ENCODE data around the gene ATRN.
"Not testable (repeated sequence)": the region's sequence is repeated elsewhere in the genome, so short reads cannot be mapped to it uniquely, and the experiment has no call there.

The ATRN gene

DNA sequence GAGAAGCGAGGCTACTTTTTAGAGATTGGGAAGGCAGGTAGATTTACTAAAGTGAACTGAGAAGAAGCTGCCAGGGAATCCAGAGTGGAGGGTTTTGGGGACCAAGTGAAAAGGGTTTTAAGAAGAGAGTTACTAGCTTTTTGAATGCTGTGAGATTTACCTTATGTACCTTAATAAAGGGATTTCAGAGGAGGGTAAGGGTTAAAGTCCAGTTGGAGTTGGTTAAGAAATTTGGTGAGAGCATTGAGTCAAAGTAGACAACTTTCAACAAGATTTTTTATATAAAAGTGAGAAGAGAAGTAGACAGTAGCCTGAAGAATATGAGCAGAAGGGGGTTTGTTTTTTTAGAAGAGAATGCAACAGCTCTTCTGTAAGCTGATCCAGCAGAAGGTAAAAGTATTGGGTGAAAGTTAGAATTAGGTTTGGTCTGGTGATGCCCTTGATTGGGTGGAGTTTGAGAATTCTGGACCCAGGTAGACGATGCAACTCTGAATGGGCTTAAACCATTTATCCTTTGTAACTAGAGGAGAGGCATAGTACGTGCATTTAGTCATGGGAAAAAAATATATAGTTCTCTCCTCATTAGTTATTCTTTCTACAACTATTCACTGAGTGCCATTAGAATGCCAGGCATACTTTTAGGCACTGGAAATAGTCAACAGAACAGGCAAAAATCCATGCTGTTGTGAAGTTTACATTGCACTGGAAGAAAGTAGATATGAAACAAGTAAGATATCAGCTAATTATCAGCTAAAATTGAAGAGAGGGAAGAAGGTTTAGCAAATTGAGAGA, 44.8 kb downstream of the ATRN start:
- DNase-seq (ENCODE audit: low spot score) = no peak

- DNase-seq (ENCODE audit: low spot score) = no peak
These were observed 51.3 kb downstream of the ATRN start for GRCh38 chr20:3521852-3522740.

DNA sequence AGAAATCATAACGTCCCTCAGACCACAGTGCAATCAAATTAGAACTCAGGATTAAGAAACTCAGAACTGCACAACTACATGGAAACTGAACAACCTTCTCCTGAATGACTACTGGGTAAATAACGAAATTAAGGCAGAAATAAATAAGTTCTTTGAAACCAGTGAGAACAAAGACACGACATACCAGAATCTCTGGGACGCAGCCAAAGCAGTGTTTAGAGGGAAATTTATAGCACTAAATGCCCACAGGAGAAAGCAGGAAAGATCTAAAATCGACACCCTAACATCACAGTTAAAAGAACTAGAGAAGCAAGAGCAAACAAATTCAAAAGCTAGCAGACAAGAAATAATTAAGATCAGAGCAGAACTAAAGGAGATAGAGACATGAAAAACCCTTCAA, 53.9 kb downstream of the ATRN start:
- not testable (repeated sequence) for DNase-seq (ENCODE audit: low spot score)

DNA sequence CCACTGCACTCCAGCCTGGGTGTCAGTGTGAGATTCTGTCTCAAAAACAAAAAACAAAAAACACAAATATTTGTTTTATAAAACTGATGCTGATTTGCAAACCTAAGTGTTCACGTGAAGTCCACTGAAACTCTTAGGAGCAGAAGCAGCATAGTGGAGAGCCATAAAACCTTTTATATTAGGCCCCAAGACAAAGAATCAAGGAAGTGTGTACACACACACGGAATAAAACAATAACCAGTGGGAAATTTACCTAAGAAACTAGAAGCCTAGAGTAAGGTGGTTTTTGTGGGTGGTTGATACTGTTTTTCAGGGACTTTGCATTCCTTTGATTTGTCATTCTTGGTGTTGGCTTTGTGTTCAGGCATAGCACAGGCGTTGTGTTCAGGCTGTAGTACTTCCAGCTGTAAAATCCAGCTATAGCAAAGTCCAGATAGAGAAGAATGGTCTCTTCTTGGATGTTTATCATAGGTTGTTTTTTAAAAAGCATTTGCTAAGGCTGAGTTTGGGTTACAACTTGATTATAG, 61.3 kb downstream of the ATRN start:
- no peak for DNase-seq (ENCODE audit: low spot score)

DNA sequence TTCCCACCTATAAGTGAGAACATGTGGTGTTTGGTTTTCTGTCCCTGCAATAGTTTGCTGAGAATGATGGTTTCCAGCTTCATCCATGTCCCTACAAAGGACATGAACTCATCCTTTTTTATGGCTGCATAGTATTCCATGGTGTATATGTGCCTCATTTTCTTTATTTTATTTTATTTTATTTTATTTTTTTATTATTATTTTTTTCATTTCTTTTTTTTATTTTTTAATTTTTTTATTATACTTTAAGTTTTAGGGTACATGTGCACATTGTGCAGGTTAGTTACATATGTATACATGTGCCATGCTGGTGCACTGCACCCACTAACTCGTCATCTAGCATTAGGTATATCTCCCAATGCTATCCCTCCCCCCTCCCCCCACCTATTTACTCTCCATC, 66.9 kb downstream of the ATRN start:
- not testable (repeated sequence) for DNase-seq (ENCODE audit: low spot score)

DNA sequence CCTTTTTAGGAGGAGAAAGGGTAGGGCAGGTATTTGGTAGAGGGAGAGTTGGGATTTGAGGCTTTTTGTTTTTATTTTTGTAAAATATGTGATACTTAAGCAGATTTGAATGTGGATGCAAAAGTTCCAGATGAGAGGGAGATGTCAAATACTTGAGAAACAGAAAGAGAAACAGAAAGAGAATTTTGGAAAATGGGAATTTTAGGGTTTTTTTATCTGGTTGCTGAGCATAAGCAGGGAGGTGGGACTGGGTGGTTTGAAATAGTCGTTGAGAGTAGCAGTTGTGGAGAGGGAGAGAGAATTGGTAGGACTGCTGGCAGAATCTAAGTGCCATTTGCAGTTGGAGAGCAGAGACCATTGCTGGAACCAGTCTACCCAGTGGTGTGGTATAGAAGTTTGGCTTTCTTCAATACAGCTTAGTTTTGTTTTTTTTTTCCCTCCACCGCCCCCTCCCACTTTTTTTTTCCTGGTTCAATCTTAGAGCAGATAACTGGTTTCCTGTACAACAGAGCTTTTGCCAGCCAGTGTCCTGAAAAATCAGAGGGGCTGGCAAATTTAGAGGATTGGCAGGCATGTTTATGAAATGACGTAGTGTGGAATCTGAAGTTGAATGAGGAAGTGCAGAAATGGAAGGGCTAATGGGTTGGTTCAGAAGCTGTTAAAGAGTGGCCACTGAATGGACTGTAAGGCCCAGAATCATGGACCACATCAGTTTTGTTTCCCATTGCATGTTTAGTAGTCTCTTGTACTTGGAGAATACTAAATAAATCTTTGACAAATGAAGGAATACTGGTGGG, 68.7 kb downstream of the ATRN start:
- DNase-seq (ENCODE audit: low spot score) = no peak

GRCh38 chr20:3541887-3542721, 71.3 kb downstream of the ATRN start:
- DNase-seq (ENCODE audit: low spot score) = no peak

DNA sequence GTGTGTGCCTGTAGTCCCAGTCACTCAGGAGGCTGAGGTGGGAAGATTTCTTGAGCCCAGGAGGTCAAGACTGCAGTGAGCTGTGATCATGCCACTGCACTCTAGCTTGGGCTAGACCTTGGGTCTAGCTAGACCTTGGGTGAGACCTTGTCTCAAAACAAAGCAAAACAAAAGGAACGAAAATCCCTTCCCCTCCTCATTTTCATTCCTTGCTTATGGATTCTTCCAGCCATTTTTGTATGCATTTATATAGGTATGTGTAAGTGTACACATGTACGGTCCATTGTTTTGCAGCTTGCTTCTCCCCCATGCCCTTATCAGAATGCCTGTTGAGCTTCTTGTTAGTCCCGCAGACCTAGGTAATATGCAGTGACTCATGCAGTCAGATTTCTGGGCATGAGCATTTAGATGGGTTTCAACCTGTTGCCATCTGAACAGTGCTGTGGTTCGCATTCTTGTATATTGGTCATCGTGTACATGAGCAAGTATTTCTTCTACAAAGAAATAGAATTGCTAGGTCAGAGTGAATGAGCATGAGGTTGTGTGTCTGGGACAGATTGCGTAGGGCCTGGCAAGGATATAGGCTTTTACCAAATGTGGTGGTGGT, 73.2 kb downstream of the ATRN start:
- no peak for DNase-seq (ENCODE audit: low spot score)

DNA sequence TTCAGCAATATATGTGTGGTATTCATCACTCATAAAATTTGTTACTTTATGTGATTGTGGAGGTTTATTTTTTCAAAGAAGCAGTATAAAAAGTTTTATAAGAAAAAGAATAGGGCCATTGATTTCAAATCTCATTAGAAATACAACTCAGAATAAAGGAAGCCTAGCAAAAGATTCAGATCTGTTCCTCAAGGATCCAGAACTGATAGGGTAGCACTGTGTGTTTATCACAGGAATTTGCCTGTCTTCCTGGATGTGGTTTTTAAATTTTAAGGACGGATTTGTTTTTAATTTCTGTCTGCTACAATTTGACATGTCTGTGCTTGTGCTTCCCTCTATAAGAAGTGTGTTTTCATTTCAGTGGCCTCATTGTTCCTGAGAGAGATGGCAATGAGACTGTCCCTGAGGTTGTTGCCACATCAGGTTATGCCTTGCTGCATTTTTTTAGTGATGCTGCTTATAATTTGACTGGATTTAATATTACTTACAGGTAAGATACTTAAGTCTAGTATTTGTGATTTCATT, 74.6 kb downstream of the ATRN start:
- no peak for DNase-seq (ENCODE audit: low spot score)

DNA sequence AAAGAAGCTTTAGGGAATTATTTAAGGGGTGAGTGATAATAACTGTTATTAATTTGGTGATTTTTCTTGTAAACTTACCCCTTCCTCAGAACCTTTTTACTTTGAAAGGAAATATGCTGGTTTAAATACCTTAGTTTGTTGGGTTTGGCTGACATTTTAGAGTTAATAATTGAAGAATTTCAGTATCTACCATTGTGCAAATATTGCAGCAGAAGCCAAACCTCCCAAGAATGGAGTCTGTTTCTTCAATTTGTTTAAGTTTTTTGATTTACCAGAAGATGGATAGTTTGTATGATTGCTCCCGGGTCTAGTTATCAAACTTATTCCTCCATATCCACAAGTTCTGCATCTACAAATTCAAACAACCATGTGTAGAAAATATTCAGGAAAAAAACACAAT, 77.1 kb downstream of the ATRN start:
- no peak for DNase-seq (ENCODE audit: low spot score)

- DNase-seq (ENCODE audit: low spot score) = no peak
These were observed 80.0 kb downstream of the ATRN start for GRCh38 chr20:3550837-3551236.

DNA sequence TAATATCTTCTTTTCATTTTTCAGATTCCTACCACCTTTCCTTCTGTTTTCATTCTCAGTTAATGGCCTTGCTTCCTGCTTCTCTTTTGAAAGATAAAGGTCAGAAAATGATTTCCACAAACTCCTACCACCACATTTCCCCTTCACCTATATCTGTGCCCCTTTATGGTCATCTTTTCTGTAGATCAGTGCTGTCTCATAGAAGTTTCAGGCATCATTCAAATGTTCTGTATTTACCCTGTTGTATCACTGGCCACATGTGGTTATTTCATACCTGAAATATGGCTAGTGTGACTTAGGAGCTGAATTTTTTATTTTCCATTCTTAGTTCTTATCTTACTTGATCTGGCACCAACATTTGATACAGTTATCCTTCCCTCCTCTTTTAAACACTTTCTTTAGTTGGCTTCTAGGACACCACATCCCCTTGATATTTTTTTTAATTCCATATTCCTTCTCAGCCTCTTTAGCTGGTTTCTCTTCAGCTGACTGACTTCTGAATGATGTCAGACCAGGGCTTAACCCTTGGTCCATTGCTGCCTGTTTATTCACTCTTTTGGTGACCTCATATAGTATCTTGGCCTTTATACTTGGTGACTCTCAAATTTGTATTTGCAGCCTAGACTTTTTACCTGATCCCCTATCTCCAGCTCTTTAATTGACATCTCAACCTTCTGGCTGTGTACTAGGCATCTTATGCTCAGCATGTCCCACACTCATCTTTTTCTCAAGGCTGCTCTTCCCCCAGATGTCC, 81.0 kb downstream of the ATRN start:
- DNase-seq (ENCODE audit: low spot score) = no peak

GRCh38 chr20:3553663-3554062, 82.8 kb downstream of the ATRN start:
- no peak for DNase-seq (ENCODE audit: low spot score)

GRCh38 chr20:3557237-3557785, 86.5 kb downstream of the ATRN start:
- DNase-seq (ENCODE audit: low spot score) = no peak

GRCh38 chr20:3559231-3559630, 88.4 kb downstream of the ATRN start:
- DNase-seq (ENCODE audit: low spot score) = no peak

GRCh38 chr20:3559637-3560036, 88.8 kb downstream of the ATRN start:
- DNase-seq (ENCODE audit: low spot score) = no peak

- DNase-seq (ENCODE audit: low spot score) = no peak
These were observed 89.3 kb downstream of the ATRN start for GRCh38 chr20:3560162-3560561.

DNA sequence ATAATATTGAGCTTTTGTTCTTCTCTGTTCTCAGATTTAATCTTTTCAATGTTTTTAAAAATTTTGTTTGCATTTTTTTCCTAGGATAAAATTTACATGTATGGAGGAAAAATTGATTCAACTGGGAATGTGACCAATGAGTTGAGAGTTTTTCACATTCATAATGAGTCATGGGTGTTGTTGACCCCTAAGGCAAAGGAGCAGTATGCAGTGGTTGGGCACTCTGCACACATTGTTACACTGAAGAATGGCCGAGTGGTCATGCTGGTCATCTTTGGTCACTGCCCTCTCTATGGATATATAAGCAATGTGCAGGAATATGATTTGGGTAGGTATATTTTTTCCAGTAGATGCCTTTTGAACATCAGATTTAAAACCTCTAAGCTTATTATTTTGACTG, 89.8 kb downstream of the ATRN start:
- DNase-seq (ENCODE audit: low spot score) = no peak

- DNase-seq (ENCODE audit: low spot score) = no peak
These were observed 92.3 kb downstream of the ATRN start for GRCh38 chr20:3563133-3563532.

Data from CD4-positive, alpha-beta T cell treated with Interleukin-15 for 4 hours (primary cell).